ENCODE results near the gene WHRN.

The WHRN gene

GRCh38 chr9:114492991-114493390 lies 12.3 kb downstream of the WHRN start:
- no peak for DNase-seq (ENCODE audit: low spot score)

DNA sequence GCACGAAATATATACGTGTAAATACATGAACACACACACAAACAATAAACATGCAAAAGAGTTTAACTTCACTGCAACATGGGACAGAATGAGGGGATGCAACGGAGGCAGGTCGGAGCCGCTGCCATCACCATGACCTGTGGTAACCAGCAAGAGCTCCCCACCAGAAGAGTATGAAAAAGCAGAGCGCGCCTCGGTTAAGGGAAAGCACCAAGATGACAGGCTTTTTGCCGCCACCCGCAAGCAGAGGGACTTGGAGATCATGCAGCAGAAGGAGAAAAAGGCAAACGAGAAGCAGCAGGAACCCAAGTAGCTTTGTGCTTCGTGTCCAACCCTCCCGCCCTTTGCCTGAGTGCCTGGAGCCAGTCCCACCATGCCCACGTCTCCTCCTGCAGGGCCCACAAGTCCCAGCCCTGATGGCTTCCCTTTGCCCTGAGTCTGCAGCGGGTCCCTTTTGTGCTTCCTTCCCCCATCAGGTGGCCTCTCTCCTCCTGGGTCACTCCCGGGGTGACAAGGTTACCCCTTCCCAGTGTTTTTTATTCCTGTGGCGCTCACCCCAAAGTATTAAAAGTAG lies 13.8 kb downstream of the WHRN start:
- DNase-seq (ENCODE audit: low spot score): no peak

DNA sequence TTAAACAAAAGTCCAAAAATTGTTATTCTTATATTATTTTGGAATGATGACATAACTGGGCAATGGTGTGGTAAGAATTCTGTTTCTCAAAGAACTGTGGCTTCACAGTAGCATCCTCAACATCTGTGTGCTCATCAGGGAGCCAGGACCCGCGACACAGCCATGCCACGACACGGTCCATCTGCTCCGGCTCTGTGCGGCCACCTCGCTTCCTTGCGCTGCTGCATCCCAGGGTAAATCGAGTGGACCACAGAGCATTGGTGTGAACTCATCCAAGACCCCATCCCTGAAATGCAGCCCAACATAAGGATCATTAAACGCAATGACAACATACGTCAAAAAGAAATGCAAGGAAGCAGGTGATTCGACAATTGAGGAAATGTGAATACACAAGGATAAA lies 15.3 kb downstream of the WHRN start:
- DNase-seq (ENCODE audit: low spot score): no peak

GRCh38 chr9:114488398-114489129 lies 16.7 kb downstream of the WHRN start:
- no peak for DNase-seq (ENCODE audit: low spot score)

- no peak for DNase-seq (ENCODE audit: low spot score)
These were observed 17.5 kb downstream of the WHRN start for GRCh38 chr9:114487607-114488300.

DNA sequence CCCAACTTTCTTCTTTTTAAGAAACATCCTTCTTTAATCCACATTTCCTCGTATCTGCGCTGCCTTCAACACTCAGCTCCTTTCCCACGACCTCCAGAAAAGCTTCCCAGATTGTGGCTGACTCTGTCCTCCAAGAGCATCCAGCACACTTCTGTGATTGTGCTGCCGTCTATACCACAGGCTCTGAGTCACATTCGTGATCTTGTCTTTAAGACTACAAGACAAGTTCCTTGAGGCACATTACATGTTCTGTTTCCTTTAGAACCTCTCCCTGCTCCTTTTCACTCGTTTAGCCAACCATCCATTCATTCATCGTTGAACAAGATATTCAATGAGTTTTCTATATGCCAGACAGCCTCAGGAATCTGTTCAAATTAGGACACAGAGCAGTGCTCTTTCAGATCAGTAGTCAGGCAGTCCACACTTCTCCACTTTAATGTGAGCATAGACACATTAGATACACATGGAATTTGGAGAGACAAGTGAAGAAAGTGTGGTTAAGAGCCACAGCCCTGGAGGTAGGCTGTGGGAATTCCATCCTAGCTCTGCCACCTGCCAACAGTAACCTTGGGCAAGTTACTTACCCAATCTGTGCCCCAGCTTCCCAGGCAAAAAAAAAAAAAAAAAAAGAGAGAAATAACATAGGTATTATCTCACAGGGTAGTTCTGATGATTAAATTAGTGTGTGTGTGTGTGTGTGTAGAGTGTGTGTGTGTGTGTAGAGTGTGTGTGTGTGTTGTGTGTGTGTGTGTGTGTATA lies 18.9 kb downstream of the WHRN start:
- DNase-seq (ENCODE audit: low spot score): no peak

DNA sequence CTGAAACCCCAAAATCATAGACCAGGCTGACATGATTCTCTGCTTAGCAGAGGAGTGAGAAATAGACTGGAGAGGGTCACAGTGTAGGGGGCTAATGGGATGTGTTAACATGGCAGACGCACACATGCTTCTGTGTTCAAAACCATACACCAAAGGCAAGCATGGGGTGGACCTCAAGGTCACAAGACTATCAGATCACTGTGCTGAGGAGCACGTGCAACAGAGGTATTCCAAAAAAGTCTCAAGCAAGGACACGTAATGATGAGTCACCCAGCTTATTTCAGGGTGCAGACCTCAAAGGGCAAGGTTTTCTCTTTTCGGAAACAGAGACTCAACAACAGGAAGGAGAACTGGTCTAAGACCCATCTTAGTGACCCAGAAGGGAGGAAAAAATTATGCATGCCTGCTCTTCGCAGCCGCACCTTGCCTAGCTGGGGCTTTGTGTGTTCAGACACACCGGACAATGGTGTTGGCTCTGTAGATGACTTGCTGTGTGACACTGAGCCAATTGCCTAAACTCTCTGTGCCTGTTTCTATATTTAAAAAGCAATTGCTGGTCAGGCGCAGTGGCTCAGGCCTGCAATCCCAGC lies 20.3 kb downstream of the WHRN start:
- no peak for DNase-seq (ENCODE audit: low spot score)

DNA sequence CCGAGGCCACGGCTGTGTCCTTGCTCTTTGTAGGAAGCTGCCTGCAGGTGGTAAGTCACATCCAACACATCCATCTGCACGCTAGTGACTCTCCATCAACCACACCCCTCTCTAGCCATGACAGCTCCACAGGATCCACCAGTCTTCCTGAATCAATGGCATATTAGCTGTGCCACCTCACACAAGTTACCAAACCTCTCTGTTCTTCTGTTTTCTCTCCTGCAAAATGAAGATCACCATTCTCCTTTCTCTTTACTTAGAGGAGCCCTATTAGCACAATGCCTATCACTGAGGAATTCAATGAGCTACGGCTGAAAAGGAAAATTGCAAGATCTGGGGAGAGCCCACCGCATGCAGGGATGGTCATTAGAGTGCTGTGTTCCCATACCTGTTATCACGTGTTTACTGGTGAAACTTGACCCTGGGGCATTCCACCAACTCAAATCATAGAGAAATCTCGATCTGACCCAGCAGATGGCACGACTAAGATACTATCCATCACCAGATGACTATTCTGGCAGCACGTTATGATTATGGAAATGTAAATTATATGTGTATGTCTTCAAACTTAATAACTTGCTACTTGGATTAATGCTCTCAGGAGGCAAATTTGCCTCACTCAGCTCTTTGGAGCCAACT lies 20.9 kb downstream of the WHRN start:
- no peak for DNase-seq (ENCODE audit: low spot score)

- DNase-seq (ENCODE audit: low spot score): no peak
These were observed 21.8 kb downstream of the WHRN start for GRCh38 chr9:114483499-114483898.

- DNase-seq (ENCODE audit: low spot score): no peak
These were observed 22.7 kb downstream of the WHRN start for GRCh38 chr9:114482593-114482992.

DNA sequence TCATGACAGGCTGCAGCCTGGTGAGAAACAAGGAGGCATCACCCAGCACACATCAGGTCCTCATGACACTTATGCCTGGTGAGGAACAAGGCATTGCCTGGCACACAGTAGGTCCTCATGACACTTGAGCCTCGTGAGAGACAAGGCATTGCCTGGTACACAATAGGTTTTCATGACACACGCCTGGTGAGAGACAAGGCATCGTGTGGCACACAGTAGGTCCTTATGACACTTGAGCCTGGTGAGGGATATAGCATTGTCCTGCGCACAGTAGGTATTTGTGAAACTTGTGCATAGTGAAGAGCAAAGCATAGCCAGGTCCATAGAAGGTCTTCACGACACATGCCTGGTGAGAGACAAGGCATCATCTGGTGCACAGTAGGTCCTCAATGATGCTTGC lies 23.5 kb downstream of the WHRN start:
- no peak for DNase-seq (ENCODE audit: low spot score)

DNA sequence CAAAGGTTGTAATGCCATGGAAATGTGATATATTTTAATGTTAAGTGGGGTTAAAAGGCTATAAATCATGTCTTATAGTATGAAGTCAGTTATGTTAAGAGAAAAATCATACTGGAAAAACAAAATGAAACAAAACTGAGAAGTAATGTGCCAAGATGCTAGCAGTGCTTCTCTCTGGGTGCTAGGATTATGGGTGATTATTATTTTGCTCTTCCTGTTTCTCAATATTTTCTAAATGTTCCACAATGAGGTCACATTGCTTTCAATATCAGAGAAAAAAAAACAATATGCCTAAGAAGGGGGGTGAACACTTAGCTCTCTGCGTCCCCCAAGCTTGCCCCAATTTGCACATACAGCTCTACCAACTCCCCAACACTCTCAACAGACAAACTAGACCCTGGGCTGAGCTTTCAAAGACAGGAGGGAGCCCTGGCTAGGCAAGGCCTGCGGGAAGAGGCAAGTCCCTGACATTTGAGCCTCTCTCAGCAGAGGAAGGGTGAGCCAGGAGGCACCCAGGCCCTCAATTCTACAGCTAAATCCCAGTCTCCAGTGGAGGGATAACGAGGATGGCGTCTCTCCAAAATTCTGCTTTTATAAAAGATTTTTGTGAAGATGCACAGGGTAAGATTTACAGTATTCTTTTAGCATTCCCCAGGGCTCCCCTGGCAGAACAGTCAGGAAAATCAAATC lies 24.4 kb downstream of the WHRN start:
- DNase-seq (ENCODE audit: low spot score): no peak

DNA sequence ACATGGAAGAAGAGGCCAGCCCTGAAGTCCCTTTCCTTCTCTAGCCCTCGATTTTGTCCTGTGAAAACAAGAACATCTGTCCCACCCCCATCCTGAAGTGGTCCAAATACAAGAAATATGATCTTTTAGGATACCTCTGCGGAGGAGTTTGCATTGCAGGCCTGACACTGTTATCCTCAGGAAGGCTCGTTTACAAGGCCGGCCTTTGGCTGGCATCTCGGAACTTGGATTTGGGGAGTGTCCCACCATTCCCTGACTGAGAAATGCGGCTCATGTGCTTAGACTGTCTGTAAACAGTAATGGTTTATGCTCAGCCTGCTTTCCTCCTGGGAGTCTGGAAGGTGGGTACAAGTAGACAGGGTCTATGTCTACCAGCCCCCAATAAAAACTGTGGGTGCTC lies 26.4 kb downstream of the WHRN start:
- DNase-seq (ENCODE audit: low spot score): no peak

DNA sequence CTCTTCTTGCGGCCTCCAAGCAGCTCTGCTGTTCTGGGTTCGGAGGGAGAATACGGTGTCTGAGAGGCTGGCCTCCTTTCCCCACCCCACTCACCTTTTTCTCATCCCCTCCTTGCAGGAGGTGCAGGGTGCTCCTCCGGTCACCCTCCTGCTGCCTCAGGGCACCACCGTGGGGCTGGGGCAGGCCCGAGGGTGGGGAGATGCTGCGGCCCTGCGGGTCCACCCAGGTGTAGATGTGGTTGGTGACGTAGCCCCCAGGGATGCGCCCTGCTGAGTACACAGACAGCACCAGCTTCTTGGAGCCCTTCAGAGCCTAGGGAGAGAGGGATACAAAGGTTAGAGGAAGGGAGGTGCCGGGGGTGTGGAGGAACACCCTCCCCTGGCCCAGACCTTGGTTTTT lies 26.8 kb downstream of the WHRN start:
- DNase-seq (ENCODE audit: low spot score): no peak

DNA sequence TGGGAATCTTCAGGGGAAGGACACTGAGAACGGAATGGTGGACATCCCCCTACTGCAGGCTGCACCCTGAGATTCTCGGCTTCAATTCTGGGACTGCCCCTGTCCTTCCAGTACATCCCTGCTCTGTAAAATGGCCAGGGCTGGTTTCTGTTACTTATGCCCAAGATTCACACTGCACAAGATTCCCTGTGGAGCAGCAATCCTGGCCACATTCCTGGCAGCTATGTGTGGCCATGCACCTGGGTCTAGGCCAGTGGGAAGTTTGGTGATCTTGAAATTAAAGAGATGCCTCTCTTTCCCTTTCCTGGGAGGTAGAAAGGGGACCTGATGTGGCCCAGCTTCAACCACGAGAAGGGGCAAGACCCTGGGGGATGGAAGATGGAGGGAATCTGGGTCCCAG lies 27.6 kb downstream of the WHRN start:
- DNase-seq (ENCODE audit: low spot score): no peak

GRCh38 chr9:114476891-114477469 lies 28.3 kb downstream of the WHRN start:
- DNase-seq (ENCODE audit: low spot score): no peak

DNA sequence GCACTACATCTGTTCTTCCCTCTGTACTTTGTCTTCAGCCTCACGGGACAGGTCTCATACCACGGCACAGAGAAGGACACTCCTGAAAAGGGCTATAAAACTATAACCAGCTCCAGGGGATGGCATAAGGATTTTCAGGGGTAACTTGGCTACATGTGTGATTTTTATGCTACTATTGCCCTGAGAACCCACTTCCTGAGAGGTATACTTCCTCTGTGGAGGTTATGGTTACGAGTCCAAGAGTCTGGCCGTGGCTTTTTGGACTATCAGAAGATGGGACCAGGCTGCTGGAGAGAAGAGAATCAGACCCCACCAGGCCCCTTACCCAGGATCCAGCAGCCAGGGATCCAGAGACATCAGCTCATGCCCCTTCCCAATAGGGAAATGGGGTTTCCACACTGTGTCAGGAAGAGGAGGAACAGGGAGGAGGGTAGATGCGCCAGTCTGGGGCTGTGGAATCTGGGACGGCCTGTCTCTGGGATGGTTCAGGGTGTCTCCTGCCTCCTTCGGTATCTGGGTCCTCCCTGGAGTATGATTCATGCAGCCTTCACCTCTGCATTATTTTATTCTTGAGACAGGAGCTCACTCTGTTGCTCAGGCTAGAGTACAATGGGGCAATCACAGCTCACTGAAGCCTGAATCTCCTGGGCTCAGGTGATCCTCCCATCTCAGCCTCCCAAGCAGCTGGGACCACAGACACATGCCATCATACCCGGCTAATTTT lies 29.7 kb downstream of the WHRN start:
- no peak for DNase-seq (ENCODE audit: low spot score)

GRCh38 chr9:114474425-114474824 lies 30.8 kb downstream of the WHRN start:
- DNase-seq (ENCODE audit: low spot score): no peak

- DNase-seq (ENCODE audit: low spot score): no peak
These were observed 31.8 kb downstream of the WHRN start for GRCh38 chr9:114473447-114473801.

GRCh38 chr9:114472765-114473446 lies 32.4 kb downstream of the WHRN start:
- no peak for DNase-seq (ENCODE audit: low spot score)
